ENCODE data around the gene NDUFB7. TPM values are rescaled to one million over a fixed set of nuclear protein-coding genes. Genes with fewer than 3 reads are reported as not detected.
A peak's percentile ranks its signal among the peaks of the same experiment; 100 is the strongest.

The NDUFB7 gene
- total and polyA plus RNA-seq, 2 of the 8 experiments (the other 6 are each of a cell fraction or from before 2014, with no cell fraction given), result 151 to 740 TPM

GRCh38 chr19:14555918-14556661 lies 15.8 kb downstream of the NDUFB7 start:
- CTCF ChIA-PET (ENCODE audit: partially characterized antibody), result interaction anchor here (0.6 to 6.3 kb wide), 19 partner anchors 8 to 131 kb away, joined by 3 to 47 read pairs (median 4); partner anchors contain the start of genes DNAJB1, GIPC1 and NDUFB7
- Histone ChIP-seq H3K56ac (replicated peaks; ENCODE audit: insufficient read length, low read depth, low read length) (no peak overlapping the region), H3K4me2 (ENCODE audit: insufficient read depth in 1 of 2, low read depth in 2 of 2, low read length in 2 of 2) (no peak overlapping the region), H3K36me3 (ENCODE audit: control insufficient read depth in 2 of 4, insufficient read depth in 4 of 4, low read length in 3 of 4) (no peaks in the 10 kb centered on the region), H2BK20ac (ENCODE audit: low read length) (no peak overlapping the region), H4K91ac (replicated peaks; ENCODE audit: insufficient read length, low read length) (no peak overlapping the region), H3K4me1 (replicated peaks in 1 of 4; ENCODE audit: control insufficient read depth in 3 of 4, insufficient read depth in 4 of 4, low read length in 3 of 4) (peaks cover 0 to 24% (median 17%) of the 10 kb centered on the region in 4 experiments; a peak in 6 of 7 replicates), H4K8ac (ENCODE audit: extremely low read depth, insufficient read depth, low read length) (peak overlapping the region; percentile 41; the same call in 1 of the 2 replicates), H3K9ac (replicated peaks in 1 of 4; ENCODE audit: extremely low read depth in 1 of 4, low read depth in 3 of 4, low read length in 3 of 4) (no peak overlapping the region), H2BK120ac (replicated peaks; ENCODE audit: low read depth, low read length) (no peak overlapping the region), H2AK5ac (ENCODE audit: low read depth, low read length) (no peak overlapping the region; the same call in 1 of the 2 replicates), H4K20me1 (replicated peaks in 1 of 2; ENCODE audit: control insufficient read depth in 1 of 2, insufficient read depth in 2 of 2, low read length in 2 of 2) (peaks cover 7 to 18% of the 10 kb centered on the region in 2 experiments), H3K27ac (ENCODE audit: low read depth, low read length) (no peak overlapping the region), H3K27me3 (replicated peaks in 1 of 4; ENCODE audit: control insufficient read depth in 3 of 4, extremely low read depth in 1 of 4, insufficient read depth in 3 of 4, low read length in 3 of 4) (no peaks in the 10 kb centered on the region), H2BK15ac (ENCODE audit: low read length) (no peak overlapping the region), H3K79me2 (ENCODE audit: control insufficient read depth in 1 of 2, insufficient read depth in 2 of 2, low read length in 2 of 2) (peaks cover 0 to 30% of the 10 kb centered on the region in 2 experiments; a peak in 1 of 4 replicates), H3K79me1 (ENCODE audit: low read depth, low read length) (peaks cover 12% of the 10 kb centered on the region), H2AFZ (ENCODE audit: low read length) (no peak overlapping the region), H4K5ac (ENCODE audit: insufficient read length, low read depth, low read length) (no peak overlapping the region), H3K4me3 (ENCODE audit: extremely low read depth in 1 of 4, insufficient read depth in 2 of 4, low read depth in 3 of 4, low read length in 4 of 4) (no peak overlapping the region), H3K14ac (ENCODE audit: insufficient read length) (no peak overlapping the region), H3K23ac (ENCODE audit: insufficient read length) (no peak overlapping the region), H3K18ac (ENCODE audit: extremely low read depth, low read length) (no peak overlapping the region), H3K4ac (replicated peaks; ENCODE audit: insufficient read length, low read depth, low read length) (no peak overlapping the region), H2BK12ac (ENCODE audit: low read depth, low read length) (no peak overlapping the region), H2BK5ac (ENCODE audit: low read depth, low read length) (no peak overlapping the region), H3K9me3 (ENCODE audit: insufficient read depth in 2 of 2, low read depth in 1 of 2, low read length in 1 of 2) (no peaks in the 10 kb centered on the region), H3K23me2 (ENCODE audit: low read depth, low read length) (no peaks in the 10 kb centered on the region)
- 90% methylated on average over 12 of the region's 12 CpGs; no CpG with 5 or more reads in 1 of the 2 experiments for WGBS, 2 experiments (ENCODE audit: extremely low coverage in 1 of 2, insufficient coverage in 1 of 2, insufficient read length in 1 of 2, insufficient replicate concordance in 2 of 2, low coverage in 1 of 2, low lambda C conversion rate in 2 of 2, missing lambda C conversion rate in 1 of 2)
- no peak for TF ChIP-seq POLR2A (IDR thresholded peaks at IDR 0.05; ENCODE audit: control extremely low read depth in 1 of 2, low read depth in 2 of 2, low read length in 2 of 2)
- no peak for TF ChIP-seq EZH2 (IDR thresholded peaks at IDR 0.05; ENCODE audit: low read depth, low read length, severe bottlenecking)
- TF ChIP-seq, protein P1, sequence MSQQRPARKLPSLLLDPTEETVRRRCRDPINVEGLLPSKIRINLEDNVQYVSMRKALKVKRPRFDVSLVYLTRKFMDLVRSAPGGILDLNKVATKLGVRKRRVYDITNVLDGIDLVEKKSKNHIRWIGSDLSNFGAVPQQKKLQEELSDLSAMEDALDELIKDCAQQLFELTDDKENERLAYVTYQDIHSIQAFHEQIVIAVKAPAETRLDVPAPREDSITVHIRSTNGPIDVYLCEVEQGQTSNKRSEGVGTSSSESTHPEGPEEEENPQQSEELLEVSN (IDR thresholded peaks at IDR 0.05), result no peak
- 0 out of 2 replicates have a peak, but pooled peaks have one; percentile 24 for TF ChIP-seq KDM1A (IDR thresholded peaks at IDR 0.05; ENCODE audit: borderline replicate concordance, low read length)
- FAIRE-seq, result no peak
- POLR2A ChIA-PET (ENCODE audit: partially characterized antibody), result interaction anchor here (0.9 to 1.8 kb wide), 4 partner anchors 8 to 39 kb away, joined by 3 to 8 read pairs (median 4); no protein-coding TSS in a partner anchor
- no peak for DNase-seq (ENCODE audit: low read depth in 1 of 2, low spot score in 2 of 2)

Data from H1 (cell line).